ENCODE data around the gene RNF220. TPM values are rescaled to one million over a fixed set of nuclear protein-coding genes. Genes with fewer than 3 reads are reported as not detected.

RNF220 gene
- total and polyA plus RNA-seq, 9 of the 15 experiments (the other 6 are each of a cell fraction or from before 2014, with no cell fraction given) = 5.1 to 117 (median 66.9) TPM

GRCh38 chr1:44674113-44675000 is 269.3 kb downstream of the RNF220 start, which contains the start of the genes ARMH1 and TMEM53 (continued):
- TF ChIP-seq YY1 (IDR thresholded peaks at IDR 0.05; ENCODE audit: borderline replicate concordance in 1 of 3, control insufficient read depth in 1 of 3, extremely low read depth in 1 of 3, insufficient read depth in 3 of 3, insufficient read length in 1 of 3, insufficient replicate concordance in 2 of 3, low read depth in 1 of 3, low read length in 2 of 3) (peak in 1 of 3 experiments; percentile 22), ZFP36 (IDR thresholded peaks at IDR 0.05; ENCODE audit: low read depth, low read length, partially characterized antibody) (no peak), HDGF (IDR thresholded peaks at IDR 0.05) (no peak), GTF2F1 (IDR thresholded peaks at IDR 0.05; ENCODE audit: low read depth, low read length) (0 out of 2 replicates have a peak, but pooled peaks have one; percentile 70), PHTF2 (CRISPR knock-in tag; IDR thresholded peaks at IDR 0.05) (no peak), AFF1 (IDR thresholded peaks at IDR 0.05; ENCODE audit: low read depth in 1 of 2, partially characterized antibody in 2 of 2) (no peak), ETV1 (tag; conservative IDR thresholded peaks at IDR 0.05; ENCODE audit: low read depth) (peak; percentile 69), ZFP91 (CRISPR knock-in tag; IDR thresholded peaks at IDR 0.05) (no peak), WHSC1 (IDR thresholded peaks at IDR 0.05; ENCODE audit: low read length) (no peak), KLF1 (tag; IDR thresholded peaks at IDR 0.05) (no peak), ARNT (IDR thresholded peaks at IDR 0.05) (no peak), ZNF311 (CRISPR knock-in tag; IDR thresholded peaks at IDR 0.05) (no peak), NR2F6 (CRISPR knock-in tag; IDR thresholded peaks at IDR 0.05) (no peak), NCOA6 (IDR thresholded peaks at IDR 0.05) (no peak), MLX (CRISPR knock-in tag; conservative IDR thresholded peaks at IDR 0.05) (peak in 1 of 2 experiments; percentile 78; a peak in 1 of 4 replicates), RUNX1 (IDR thresholded peaks at IDR 0.05; ENCODE audit: low read depth) (peak; percentile 40; the same call in 1 of the 2 replicates), MAZ (CRISPR knock-in tag; conservative IDR thresholded peaks at IDR 0.05 in 1 of 2, IDR thresholded peaks at IDR 0.05 in 1 of 2) (peak; percentile 83 to 88)

Data from K562 (cell line).